Measurements from ENCODE around the gene ZKSCAN8. TPM values are rescaled to one million over a fixed set of nuclear protein-coding genes. Genes with fewer than 3 reads are reported as not detected.
A peak's percentile ranks its signal among the peaks of the same experiment; 100 is the strongest.

ZKSCAN8 gene
- total and polyA plus RNA-seq, 2 donors (not counting 1 experiment from before 2014, with no cell fraction given), result 13.4 to 21.6 TPM

DNA sequence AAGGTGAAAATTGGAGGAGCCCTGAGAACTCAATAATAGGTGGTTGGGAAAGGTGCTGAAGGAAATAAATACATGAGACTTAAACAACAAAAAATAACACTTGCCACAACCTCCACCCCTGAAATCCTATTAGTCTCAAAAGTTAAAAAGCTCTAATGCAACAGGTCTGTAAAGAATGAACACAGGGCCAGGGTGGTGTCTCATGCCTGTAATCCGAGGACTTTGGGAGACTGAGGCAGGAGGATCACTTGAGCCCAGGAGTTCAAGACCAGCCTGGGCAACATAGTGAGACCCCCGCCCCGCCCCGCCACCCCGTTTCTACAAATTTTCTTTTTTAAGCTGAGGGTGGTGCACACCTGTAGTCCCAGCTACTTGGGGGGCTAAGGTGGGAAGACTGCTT is 1.1 kb upstream of the ZKSCAN8 start:
- Histone ChIP-seq H3K9ac (ENCODE audit: insufficient read depth, low read length) (no peak overlapping the region), H4K20me1 (ENCODE audit: control insufficient read depth, extremely low read depth, insufficient read depth, low read length) (no peaks in the 10 kb centered on the region), H3K79me2 (ENCODE audit: control insufficient read depth, insufficient read depth, low read length) (peaks cover 38% of the 10 kb centered on the region), H3K4me1 (ENCODE audit: control insufficient read depth, extremely low read depth, insufficient read depth, low read length) (peaks cover 4% of the 10 kb centered on the region), H3K36me3 (ENCODE audit: control insufficient read depth, insufficient read depth, low read length) (no peaks in the 10 kb centered on the region), H2AFZ (ENCODE audit: low read length) (peak overlapping the region; percentile 29), H3K9me3 (ENCODE audit: control insufficient read depth, insufficient read depth, low read depth, low read length) (no peaks in the 10 kb centered on the region), H3K27me3 (ENCODE audit: control insufficient read depth, insufficient read depth, low read length) (no peaks in the 10 kb centered on the region), H3K27ac (ENCODE audit: insufficient read depth, low read length) (no peak overlapping the region), H3K4me3 (replicated peaks in 1 of 4; ENCODE audit: control extremely low read depth in 1 of 4, insufficient read depth in 1 of 4, low read depth in 3 of 4, low read length in 4 of 4) (no peak overlapping the region), H3K4me2 (ENCODE audit: extremely low read depth, insufficient read depth, low read length) (peak overlapping the region; percentile 50)
- DNase-seq (ENCODE audit: low read depth in 2 of 2), result no peak
- TF ChIP-seq, protein P1, sequence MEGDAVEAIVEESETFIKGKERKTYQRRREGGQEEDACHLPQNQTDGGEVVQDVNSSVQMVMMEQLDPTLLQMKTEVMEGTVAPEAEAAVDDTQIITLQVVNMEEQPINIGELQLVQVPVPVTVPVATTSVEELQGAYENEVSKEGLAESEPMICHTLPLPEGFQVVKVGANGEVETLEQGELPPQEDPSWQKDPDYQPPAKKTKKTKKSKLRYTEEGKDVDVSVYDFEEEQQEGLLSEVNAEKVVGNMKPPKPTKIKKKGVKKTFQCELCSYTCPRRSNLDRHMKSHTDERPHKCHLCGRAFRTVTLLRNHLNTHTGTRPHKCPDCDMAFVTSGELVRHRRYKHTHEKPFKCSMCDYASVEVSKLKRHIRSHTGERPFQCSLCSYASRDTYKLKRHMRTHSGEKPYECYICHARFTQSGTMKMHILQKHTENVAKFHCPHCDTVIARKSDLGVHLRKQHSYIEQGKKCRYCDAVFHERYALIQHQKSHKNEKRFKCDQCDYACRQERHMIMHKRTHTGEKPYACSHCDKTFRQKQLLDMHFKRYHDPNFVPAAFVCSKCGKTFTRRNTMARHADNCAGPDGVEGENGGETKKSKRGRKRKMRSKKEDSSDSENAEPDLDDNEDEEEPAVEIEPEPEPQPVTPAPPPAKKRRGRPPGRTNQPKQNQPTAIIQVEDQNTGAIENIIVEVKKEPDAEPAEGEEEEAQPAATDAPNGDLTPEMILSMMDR (conservative IDR thresholded peaks at IDR 0.05 in 1 of 2, IDR thresholded peaks at IDR 0.05 in 1 of 2; ENCODE audit: low read depth in 1 of 2, low read length in 2 of 2), result no peak

DNA sequence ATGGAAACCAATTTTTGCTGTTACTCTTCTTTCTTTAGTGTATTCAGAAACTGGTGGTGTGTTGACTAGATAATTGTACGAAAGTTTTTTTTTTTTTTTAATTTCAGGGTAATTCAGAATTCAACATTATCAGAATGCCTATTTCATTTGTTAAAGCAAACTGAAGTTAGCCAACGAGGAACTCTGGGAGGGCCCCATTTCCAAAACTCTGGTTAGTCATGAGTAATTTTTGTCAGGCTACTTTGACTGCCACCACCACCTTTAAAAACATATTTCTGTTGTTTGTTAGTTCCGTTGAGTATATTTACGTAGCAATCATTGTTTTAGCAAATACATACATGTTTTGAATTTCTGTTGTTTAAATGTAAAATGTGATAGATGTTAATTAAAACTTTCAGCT is 763 bp downstream of the ZKSCAN8 start:
- peak; percentile 21 to 24 for DNase-seq (ENCODE audit: low read depth in 2 of 2)
- peak overlapping the region; percentile 73 for H3K4me2 ChIP-seq (ENCODE audit: extremely low read depth, insufficient read depth, low read length)
- peak overlapping the region; percentile 87 for H3K9ac ChIP-seq (ENCODE audit: insufficient read depth, low read length)
- TF ChIP-seq, protein P1 (conservative IDR thresholded peaks at IDR 0.05 in 1 of 2, IDR thresholded peaks at IDR 0.05 in 1 of 2; ENCODE audit: low read depth in 1 of 2, low read length in 2 of 2), result no peak
- no peak overlapping the region for H2AFZ ChIP-seq (ENCODE audit: low read length)
- peaks cover 1% of the 10 kb centered on the region for H3K36me3 ChIP-seq (ENCODE audit: control insufficient read depth, insufficient read depth, low read length)
- no peaks in the 10 kb centered on the region for H4K20me1 ChIP-seq (ENCODE audit: control insufficient read depth, extremely low read depth, insufficient read depth, low read length)
- peak overlapping the region; percentile 79 for H3K27ac ChIP-seq (ENCODE audit: insufficient read depth, low read length)
- H3K4me3 ChIP-seq (replicated peaks in 1 of 4; ENCODE audit: control extremely low read depth in 1 of 4, insufficient read depth in 1 of 4, low read depth in 3 of 4, low read length in 4 of 4), result peak overlapping the region; percentile 66 to 95 (median 88)
- H3K79me2 ChIP-seq (ENCODE audit: control insufficient read depth, insufficient read depth, low read length), result peaks cover 32% of the 10 kb centered on the region
- no peaks in the 10 kb centered on the region for H3K9me3 ChIP-seq (ENCODE audit: control insufficient read depth, insufficient read depth, low read depth, low read length)
- H3K4me1 ChIP-seq (ENCODE audit: control insufficient read depth, extremely low read depth, insufficient read depth, low read length), result peaks cover 4% of the 10 kb centered on the region
- H3K27me3 ChIP-seq (ENCODE audit: control insufficient read depth, insufficient read depth, low read length), result no peaks in the 10 kb centered on the region

DNA sequence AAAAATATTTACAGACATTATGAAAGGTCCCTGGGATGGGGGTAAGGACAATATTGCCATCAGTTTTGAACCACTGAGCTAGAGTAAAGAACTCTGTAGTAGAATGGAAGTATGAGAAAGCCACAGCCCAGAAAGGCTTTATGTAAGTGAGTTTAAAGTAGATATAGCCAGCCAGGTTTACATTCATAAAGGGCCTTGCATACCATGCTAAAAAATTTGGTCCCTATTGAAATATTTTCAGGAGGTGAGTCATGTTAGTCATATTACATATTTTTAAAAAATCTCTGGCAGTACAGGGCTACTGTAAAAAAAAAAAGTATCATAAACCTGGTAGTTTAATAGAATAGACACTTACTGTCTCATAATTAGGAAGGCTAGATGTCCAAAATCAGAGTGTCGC is 3.5 kb downstream of the ZKSCAN8 start:
- Histone ChIP-seq H2AFZ (ENCODE audit: low read length) (no peak overlapping the region), H3K4me1 (ENCODE audit: control insufficient read depth, extremely low read depth, insufficient read depth, low read length) (no peaks in the 10 kb centered on the region), H3K36me3 (ENCODE audit: control insufficient read depth, insufficient read depth, low read length) (peaks cover 10% of the 10 kb centered on the region), H3K9ac (ENCODE audit: insufficient read depth, low read length) (no peak overlapping the region), H3K27me3 (ENCODE audit: control insufficient read depth, insufficient read depth, low read length) (no peaks in the 10 kb centered on the region), H3K4me3 (replicated peaks in 1 of 4; ENCODE audit: control extremely low read depth in 1 of 4, insufficient read depth in 1 of 4, low read depth in 3 of 4, low read length in 4 of 4) (no peak overlapping the region), H4K20me1 (ENCODE audit: control insufficient read depth, extremely low read depth, insufficient read depth, low read length) (no peaks in the 10 kb centered on the region), H3K79me2 (ENCODE audit: control insufficient read depth, insufficient read depth, low read length) (peaks cover 35% of the 10 kb centered on the region), H3K4me2 (ENCODE audit: extremely low read depth, insufficient read depth, low read length) (no peak overlapping the region), H3K27ac (ENCODE audit: insufficient read depth, low read length) (no peak overlapping the region), H3K9me3 (ENCODE audit: control insufficient read depth, insufficient read depth, low read depth, low read length) (no peaks in the 10 kb centered on the region)
- no peak for TF ChIP-seq EZH2 (IDR thresholded peaks at IDR 0.05; ENCODE audit: low read length, missing control alignments)
- TF ChIP-seq, protein P1 (conservative IDR thresholded peaks at IDR 0.05 in 1 of 2, IDR thresholded peaks at IDR 0.05 in 1 of 2; ENCODE audit: low read depth in 1 of 2, low read length in 2 of 2), result no peak
- no peak for DNase-seq (ENCODE audit: low read depth in 2 of 2)

Data from fibroblast of lung (primary cell).